Left renal cortex interstitium (tissue), 4 donors: ENCODE data around the gene ATP13A5. TPM values are rescaled to one million over a fixed set of nuclear protein-coding genes. Genes with fewer than 3 reads are reported as not detected.

Experiments
- DNase-seq, 4 donors: peaks; one replicate each; pipeline ENCODE4 v3.0.0-alpha.2; 2013; ENCODE audit warnings: low read depth in 4 of 4, low spot score in 2 of 4, missing footprints in 1 of 4
- polyA plus RNA-seq, 4 donors: library from polyadenylated mRNA; unstranded; fragments of 120-200 nt; gene quantifications; one replicate each; pipeline ENCODE4 v1.2.1, GENCODE V29; 2013; ENCODE audit not compliant: insufficient read length in 4 of 4

Gene ATP13A5
- polyA plus RNA-seq, 4 donors = 0.17 to 0.24 TPM; not detected in 2

DNA sequence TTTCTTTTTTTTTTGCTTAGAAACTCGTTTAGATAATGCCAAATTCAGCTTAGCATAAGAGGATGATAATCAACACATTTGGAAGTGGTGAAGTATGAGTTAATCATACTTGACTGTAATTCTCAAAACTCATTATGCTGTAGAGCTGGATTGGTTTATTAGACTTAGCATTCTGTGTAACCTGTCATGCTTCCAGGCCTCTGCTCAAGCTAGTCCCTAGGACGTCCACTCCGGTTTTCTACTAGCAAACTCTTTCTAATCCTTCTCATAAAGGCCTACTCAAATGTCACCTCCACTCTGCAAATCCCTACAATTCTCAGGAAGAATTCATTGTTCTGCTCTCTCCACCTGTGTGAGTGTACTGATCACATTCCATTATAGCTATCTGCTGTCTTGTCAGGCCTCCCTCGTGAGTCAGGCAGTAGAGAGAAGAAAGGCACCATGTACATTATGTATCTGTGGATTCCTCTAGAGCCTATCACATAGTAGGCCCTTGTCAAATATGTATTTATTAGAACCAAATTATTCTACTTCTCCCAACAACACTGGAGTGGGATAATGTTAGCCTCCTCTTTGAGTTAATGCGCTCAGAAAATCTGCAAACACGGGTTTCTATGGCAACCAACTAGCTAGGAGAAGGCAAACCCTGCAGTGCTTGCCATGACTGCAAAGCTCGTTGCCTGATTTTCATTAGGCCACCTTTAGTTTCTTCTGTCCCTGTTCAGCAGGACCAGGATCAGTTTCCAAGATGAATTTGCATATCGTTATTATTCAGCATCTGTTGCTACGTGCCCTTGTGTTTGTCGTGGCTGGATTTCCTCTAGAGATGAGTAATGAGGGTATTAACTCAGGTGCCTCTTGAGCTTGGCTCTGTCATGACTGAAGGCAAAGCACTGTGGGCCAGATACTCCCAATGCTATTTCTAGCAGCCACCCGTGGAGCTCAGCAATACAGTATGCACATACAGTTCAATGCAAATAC is 30.7 kb downstream of the ATP13A5 start:
- peak in 1 of 4 donors; percentile 21 for DNase-seq

DNA sequence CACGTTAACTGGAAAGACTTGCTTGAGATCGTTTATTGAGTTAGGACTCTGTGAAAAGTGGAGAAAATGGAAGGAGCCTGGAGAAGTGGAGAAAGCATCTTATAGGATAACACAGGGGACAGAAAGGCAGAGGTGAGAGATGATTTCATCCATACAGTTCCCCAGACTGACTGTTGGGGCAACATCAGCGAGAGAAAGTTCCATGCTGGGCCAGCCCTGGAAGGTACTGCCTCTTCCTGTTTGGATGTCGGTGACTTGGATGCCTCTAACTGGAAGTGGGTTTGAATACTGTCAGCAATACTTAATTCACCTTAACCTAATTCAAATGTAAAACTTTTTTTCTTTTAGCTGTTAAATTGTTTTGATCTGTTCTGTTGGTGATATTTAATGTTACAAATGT is 32.3 kb downstream of the ATP13A5 start:
- DNase-seq = no peak

DNA sequence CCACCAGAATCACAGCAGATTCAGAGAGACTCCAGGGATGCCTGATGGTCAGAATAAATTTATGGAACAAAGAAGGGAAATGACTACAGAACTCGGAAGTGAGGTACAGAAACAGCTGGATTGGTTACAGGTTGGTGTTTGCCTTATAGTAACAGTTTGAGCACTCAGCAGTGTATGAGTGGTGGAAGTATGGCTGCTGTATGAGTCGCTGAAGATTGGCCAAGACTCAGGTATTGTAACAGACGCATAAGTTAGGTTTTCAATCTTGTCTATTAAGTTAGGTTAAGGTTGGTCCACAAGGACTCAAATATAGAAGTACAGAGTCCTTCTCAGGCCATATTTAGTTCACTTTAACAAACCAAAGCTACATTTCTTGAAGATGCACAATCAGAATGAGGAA is 33.1 kb downstream of the ATP13A5 start:
- no peak for DNase-seq

DNA sequence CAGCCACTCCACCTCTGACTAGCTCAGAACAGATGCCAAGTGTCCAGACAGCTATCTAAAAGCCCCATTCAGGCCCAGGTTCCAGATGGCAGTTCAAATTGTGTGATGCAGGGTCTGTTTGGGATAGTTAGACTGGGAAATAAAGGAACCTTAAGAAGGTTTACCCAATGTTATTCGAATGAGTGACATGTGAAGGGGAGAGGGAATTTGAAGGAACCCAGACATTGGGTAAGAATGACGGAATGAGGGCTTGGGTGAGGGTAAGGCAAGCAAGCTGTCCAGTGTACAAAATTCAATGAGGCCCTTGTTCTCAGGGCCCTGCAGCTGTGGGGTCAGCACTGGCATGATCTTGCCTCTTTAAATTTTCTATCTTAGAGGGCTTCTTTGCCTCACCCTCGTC is 34.1 kb downstream of the ATP13A5 start:
- DNase-seq = no peak

DNA sequence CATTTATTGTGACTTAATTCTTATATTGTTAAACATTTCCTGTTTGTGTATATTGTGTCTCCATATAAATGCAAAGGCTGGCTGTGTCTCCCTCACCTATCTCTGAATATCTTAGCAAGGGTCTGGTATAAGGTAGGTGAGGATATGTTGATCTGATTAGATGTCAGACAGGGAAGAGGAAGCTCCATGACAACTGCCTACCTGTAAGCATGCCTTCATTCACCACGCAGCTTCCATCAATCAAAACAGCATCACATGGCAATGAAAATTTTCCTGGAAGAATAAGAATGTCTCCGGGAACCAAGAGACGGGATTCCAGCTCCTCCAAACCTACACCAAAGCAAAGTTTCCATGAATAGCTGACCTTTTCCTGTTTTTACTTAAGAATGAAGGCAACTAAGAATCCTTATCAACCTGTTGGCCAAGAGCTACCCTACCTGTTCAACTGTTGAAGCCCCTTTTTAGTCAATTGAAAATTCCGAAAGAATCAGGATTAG is 34.8 kb downstream of the ATP13A5 start:
- no peak for DNase-seq

DNA sequence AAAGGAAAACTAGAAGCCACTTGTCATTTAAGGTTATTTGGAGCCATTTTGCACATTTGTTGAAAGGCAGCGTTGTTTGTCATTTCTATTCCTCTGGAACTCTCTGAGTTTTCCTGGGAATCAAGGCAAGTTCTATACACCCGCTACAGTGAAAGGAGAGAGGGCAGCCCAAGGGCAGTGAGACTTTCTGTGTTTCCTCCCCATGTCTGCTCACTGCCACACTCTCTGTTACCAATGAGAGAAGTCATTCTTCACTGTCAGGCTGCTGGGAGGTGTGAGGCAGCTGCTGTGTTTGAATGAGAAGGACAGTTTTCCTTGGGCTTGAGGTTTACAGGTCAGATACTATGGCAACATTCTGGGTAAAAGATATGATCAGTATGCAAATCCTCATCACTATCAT is 36.0 kb downstream of the ATP13A5 start:
- DNase-seq = no peak

DNA sequence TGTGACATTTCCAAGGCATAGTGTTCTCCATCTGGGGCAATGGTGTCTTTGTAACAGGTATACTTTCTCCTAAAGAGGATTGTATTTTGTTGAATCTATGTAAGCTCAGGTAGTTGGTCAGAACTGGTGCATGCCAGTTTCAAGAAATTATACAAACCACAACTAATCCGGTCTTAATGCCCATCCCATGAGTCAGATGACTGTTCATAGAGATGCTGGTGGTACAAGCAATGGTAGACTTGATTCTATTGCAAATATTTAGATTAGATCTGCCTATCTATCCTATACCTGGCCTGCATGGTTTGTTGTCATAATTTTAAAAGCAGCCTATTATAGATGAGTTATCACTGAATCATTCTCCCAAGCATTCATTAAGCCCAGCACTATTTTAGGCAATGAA is 43.5 kb downstream of the ATP13A5 start:
- DNase-seq = no peak

DNA sequence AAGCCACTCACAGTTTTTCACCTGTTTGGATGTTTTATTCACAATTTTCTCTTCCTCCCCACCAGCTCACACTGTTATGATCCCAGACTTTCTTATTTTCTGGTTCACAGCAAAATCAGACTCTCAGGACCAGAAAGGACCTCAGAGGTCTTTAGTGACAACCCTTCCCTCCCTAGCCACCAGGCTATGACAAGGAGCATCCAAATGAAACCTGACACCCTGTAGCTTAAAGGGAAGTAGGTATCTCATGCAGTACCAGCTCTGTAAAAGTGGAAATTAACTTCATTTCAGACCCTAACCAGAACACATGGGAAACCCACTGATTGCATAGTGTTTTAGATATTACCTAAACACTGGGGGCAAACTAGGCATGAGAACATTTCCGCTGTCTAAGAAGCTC is 45.3 kb downstream of the ATP13A5 start:
- DNase-seq = no peak

DNA sequence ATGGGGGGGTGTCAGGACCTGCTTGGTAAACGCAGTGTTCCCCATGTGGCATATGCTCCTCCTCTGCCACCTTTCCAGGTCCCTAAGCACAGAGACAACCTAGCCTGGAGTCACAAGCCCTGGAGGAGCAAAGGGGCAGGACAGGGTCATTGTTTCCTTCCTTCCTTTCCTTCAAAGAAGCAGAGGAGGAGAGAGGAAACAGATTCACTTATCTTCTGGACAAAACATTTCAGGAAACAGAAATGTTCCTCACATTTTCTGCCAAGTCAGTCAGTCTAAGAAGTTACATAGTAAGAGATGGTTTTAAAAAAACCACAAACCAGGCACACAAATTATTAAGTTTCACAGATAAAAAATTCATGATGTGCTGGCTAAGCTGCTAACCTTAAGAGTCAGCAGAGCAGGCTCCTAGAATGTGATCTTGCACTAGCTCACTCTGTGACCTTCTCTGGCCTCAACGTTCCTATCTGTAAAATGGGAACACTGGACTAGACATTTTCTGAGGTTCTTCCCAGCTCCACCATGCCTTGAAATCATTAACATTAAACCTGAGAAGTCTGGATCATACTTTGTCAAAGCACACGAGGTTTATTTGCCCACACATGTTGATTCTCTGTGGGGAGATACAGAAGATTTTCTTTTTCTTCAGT is 47.9 kb downstream of the ATP13A5 start:
- no peak for DNase-seq

DNA sequence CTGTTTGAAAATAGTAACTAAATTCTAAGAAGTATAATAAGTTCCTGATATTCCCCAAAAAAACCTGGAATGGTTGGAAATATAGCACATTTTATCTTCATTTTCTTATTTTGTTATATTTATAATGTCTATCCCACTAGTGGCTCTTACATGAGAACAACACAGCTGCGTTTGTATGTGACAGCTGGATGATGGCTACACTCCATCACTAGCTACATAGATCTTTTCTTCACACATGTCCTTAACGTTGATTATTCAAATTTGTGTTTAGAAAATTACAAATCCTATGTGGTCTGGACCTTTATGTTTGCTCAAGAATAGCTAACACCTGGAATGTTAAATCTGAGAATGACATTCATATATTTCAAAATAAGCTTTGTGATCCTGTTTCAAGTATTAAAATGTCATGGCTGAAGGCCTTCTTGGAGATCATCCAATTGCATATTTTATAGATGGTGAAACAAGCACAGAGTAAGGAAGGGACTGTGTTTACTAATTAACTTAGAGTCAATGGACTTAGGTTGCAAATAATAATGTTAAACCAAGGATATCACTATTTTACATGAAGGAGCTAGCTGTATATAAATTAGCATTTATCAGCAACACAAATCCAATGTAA is 60.8 kb downstream of the ATP13A5 start:
- no peak for DNase-seq

DNA sequence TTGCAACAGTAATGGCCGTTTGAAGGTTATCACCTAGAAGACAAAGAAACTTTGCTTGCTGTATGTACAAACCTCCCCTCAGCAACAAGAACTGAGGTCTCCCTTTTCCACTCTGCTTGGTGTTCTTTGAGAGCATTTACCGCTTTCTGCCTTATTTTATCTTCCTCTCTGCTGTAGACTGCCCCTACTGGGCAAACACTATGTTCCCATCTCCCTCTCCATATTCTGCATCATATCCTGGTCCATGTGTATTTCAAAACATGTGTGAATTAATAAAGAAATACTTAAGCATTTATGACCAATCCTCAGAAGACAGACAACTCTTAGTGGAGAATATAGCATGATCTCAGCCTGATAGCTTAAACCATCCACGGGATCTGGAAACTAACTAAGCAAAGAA is 64.4 kb downstream of the ATP13A5 start:
- no peak for DNase-seq

DNA sequence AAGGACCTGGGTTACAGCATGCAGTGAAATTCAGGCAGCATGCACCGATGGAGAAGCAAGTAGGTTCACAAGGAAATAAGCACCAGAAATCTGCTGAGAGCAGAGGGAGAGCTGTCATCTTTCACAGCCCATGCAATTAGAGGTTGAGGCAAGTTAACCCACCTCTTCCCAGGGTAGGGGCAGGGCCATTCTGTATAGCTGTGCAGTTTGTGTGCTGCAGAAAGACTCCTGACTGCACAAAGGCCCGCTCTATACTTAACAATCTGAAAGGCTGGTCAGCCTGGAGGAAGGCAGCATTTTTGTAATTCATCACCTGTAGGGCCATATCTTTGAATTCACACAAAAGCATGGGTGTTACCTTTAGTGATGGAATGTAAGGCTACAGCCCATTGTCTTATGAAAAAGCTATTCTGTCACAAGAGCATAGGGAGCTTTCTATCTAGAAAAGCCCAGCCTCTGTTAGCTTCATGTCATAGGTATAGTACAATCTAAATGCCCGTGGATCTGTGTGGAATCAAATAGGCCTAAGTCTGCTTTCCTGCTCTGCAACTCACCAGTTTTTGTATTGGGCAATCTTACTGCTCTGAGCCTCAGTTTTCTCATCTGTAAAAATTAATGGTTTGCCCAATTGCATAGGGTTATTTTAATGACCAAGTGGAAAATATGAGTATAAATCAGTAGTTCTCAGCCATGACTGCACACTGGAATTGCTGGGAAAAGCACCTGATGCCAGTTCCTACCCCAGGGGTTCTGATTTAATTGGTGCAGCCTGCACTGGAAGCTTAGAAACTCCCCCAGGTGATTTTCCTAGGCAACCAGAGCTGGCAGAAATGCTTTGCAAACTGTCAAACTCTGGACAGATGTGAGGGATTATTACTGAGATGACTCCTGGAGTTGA is 65.2 kb downstream of the ATP13A5 start:
- no peak for DNase-seq

DNA sequence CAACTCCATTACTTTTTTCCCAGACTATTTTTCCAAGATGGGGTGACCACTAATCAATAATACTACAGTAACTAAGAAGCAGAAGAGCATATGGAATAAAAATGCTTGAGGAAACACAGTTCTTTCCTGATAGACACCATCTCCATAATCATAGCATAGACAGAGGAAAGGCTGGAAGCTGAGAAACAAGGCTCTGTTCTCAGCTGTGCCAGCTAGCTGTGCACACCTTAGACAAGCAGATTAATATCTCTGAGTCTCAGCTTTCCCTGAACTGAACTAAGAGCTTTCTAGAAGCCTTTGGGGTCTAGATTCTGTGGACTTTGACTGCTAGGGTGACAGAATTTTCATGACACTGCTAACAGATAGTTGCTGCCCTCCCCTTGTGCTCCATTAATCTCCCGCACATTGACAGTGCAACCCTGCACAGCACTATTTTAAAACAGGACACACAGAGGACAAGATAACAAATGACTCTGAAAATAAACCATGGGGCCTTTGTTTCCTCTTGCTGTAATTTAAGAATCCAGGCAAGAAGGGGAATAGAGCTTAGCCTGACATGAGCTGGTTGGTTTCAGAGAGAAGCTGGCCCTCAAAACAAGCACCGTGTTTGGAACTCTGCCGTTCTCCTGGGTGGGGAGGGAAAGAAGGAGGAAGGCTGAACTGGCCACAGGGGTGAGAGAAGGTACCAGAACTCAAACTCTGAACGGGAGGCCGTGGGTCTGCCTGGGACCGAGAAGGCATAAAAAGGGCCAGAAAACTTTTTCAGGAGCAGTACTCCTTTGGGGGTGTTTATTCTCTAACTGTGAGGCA is 67.4 kb downstream of the ATP13A5 start:
- peak in 3 of 4 donors; percentile 35 to 39 (median 38) for DNase-seq

DNA sequence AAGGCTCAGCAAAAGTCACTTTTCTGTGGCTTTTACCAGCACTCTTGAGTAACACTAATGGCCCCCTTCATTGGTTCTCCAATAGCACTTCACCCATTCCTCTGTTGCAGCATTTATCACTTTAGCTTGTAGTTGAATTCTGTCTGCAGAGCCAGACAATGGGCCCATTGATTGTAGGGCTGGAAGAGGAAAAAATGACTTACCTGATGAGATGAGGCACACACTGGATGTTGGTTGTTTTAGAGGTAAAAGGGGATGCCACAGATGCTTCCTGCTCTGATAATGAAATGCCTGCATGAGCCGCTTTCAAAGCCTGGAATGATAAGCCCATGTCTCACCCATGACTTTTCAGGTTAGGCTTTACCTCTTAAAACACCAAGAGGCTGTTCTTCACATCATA is 73.2 kb downstream of the ATP13A5 start:
- no peak for DNase-seq

DNA sequence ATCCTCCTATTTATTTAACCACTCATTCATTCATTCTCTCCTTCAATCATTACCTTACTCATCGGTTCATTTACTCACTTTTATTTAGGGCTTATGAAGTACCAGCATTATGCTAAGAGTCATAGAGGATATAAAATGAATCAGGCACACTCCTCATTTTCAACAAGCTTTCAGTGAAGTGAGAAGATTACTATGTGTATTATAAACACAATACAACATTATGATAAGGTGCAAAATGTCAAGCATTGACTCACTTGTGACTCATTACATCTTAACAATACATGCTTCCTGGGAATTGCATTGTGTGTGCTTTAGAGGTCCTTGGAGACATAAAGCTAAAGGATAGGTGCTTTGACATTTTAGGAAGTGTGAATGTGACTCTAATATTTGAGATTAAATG is 77.1 kb downstream of the ATP13A5 start:
- DNase-seq = no peak

DNA sequence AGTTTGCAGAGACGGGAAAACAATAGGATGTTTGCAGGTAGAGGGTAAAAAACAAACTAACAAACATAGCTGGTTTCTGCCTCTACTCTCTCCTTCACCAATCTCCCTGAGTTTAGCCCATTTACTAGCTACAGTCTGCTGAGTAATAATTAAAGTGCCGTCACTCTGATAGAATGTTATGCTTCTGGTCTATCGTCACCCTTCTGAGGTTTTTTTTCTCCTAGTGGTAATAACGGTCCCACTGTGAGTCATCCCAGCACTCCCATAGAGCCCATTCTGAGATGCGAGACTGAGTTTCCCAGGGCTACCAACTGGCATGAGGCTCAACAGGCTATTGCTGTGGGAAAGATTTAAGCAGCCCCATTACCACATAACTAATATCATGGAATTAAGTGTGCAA is 81.1 kb downstream of the ATP13A5 start:
- no peak for DNase-seq

DNA sequence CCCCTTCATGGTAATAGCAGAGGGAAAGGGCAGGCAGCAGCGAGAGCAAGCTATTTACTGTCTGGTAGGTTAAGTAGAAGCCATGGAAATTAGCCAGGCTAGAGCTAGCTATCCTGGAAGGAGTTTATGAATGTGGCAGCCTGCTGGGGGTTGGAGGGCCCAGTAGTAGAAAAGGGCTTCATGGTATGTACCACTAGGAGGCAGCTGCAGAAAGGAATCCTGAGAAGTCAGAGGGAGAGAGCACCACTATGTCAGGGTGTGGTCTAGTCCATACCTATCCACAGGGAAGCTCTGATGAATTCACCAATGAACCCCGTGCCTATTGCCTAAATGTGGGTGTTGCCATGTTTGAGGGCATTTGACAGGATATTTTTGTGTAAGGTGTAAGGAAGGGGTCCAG is 82.6 kb downstream of the ATP13A5 start:
- DNase-seq = no peak

DNA sequence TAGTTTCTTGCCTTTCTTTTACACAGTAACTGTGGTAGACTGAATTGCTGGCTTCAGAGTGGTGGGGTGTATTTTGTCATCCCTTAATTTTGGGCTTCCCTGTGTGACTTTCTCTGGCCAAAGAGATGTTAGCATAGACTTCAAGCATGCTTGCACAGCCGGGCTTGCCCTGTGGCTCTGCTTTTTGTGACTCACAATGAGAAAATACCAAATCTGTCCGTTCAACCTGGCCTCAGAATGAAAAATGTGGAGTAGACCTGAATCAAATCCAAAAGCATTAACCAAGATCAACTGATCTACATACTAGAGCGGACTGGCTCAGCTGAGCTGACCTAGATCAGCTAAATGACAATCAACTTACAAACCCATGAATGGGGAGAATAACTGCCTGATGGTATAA is 86.2 kb downstream of the ATP13A5 start:
- no peak for DNase-seq

DNA sequence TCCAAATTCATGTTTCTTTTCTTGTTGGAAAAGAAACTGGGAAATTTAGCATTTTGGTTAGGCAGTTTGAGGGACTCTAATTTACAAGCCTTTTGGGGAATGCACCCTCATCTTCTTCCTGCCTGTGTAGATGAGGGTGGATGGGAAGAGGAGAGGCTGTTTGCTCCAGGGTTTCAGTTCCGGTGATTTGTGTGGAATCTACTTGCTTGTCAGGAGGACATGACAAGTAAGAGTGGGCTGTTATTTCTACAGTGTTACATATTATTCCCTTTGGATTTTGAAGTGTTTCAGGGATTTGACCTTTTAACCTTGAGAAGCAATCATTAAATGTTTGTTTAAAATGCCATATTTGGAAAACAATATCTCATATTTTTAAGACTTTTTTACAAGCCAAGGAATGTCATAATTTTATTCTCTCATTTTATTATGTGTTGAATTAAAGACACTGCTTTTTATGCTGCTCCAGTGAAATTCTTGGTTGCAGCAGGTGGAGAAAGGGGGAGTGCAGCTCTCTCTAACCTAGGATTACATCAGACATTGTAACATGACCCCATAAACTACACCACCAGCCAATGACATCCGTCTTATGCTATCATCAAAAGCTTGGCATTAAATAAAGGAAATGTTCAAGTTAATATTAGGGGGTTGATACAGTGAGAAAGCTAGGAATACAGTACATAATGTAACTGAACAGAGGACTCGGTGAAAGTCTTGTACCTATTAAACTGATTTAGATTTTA is 107.3 kb downstream of the ATP13A5 start:
- DNase-seq = no peak
